ENCODE data around the gene ACAD10.
"Not testable (repeated sequence)": the region's sequence is repeated elsewhere in the genome, so short reads cannot be mapped to it uniquely, and the experiment has no call there.

The ACAD10 gene

DNA sequence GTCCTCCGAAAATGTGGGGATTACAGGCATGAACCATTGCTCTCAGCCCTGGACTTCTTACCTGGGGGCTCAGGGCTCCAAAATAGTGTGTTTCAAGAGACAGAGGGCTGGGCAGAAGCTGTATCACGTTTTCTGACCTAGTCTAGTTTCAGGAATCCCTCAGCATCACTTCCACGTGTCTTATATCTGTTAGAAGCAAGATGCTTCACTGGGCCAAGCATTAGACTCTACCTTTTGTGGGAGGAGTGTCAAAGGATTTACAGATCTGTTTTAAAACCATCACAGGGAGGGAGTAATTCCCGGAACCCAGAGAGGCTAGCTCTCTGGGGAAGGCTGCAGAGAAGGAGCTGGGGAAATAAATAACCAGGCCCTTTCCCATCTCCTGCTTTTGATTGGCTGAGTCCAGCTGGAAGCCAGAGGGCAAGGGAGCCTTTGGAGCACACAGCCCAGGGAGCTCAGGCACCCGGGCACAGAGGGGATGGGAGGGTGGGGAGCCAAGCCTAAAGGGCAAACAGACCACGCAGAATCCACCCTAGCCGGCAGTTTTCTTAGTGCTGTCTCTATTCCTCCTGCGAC, 47.6 kb downstream of the ACAD10 start:
- H3K4me3 ChIP-seq (ENCODE audit: low read length): no peak overlapping the region
- no peaks in the 10 kb centered on the region for H3K79me2 ChIP-seq (ENCODE audit: low read length)
- TF ChIP-seq, protein P1, sequence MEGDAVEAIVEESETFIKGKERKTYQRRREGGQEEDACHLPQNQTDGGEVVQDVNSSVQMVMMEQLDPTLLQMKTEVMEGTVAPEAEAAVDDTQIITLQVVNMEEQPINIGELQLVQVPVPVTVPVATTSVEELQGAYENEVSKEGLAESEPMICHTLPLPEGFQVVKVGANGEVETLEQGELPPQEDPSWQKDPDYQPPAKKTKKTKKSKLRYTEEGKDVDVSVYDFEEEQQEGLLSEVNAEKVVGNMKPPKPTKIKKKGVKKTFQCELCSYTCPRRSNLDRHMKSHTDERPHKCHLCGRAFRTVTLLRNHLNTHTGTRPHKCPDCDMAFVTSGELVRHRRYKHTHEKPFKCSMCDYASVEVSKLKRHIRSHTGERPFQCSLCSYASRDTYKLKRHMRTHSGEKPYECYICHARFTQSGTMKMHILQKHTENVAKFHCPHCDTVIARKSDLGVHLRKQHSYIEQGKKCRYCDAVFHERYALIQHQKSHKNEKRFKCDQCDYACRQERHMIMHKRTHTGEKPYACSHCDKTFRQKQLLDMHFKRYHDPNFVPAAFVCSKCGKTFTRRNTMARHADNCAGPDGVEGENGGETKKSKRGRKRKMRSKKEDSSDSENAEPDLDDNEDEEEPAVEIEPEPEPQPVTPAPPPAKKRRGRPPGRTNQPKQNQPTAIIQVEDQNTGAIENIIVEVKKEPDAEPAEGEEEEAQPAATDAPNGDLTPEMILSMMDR (IDR thresholded peaks at IDR 0.05; ENCODE audit: low read length): no peak
- no peak for TF ChIP-seq EZH2phosphoT487 (IDR thresholded peaks at IDR 0.05; ENCODE audit: low read length)
- no peak for TF ChIP-seq EZH2 (optimal IDR thresholded peaks at IDR 0.05; ENCODE audit: low read depth, low read length)
- H3K9me3 ChIP-seq (replicated peaks; ENCODE audit: insufficient read depth, low read length): no peaks in the 10 kb centered on the region
- no peaks in the 10 kb centered on the region for H3K4me1 ChIP-seq (ENCODE audit: low read length)
- no peaks in the 10 kb centered on the region for H3K9me2 ChIP-seq (replicated peaks; ENCODE audit: insufficient read depth, low read length)
- no peaks in the 10 kb centered on the region for H3K27me3 ChIP-seq (replicated peaks; ENCODE audit: insufficient read depth, low read length)
- H3K4me2 ChIP-seq (ENCODE audit: low read depth, low read length): no peak overlapping the region
- no peak for DNase-seq
- no peaks in the 10 kb centered on the region for H3K36me3 ChIP-seq (replicated peaks; ENCODE audit: insufficient read depth, low read length)
- no peaks in the 10 kb centered on the region for H4K20me1 ChIP-seq (ENCODE audit: insufficient read depth, low read length)
- H3F3A ChIP-seq (ENCODE audit: insufficient read depth, low read length): no peaks in the 10 kb centered on the region
- H3K9ac ChIP-seq (ENCODE audit: low read length): no peak overlapping the region
- no peak overlapping the region for H2AFZ ChIP-seq (ENCODE audit: low read length)
- H3K27ac ChIP-seq (ENCODE audit: low read length): no peak overlapping the region

DNA sequence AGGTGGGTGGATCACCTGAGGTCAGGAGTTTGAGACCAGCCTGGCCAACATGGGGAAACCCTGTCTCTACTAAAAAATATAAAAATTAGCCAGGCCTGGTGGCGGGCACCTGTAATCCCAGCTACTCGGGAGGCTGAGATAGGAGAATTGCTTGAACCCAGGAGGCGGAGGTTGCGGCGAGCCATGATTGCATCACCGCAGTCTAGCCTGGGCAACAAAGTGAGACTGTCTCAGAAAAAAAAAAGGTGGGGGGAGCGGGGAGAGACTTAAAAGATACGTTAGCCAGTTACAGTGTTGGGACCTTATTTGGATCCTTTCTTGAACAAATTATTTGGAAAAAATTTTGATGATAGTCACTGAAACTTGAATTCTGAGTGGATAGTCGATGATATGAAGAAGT, 53.7 kb downstream of the ACAD10 start:
- not testable (repeated sequence) for H3K36me3 ChIP-seq (replicated peaks; ENCODE audit: insufficient read depth, low read length); DNase-seq; H3K79me2 ChIP-seq (ENCODE audit: low read length); H3K4me1 ChIP-seq (ENCODE audit: low read length); H4K20me1 ChIP-seq (ENCODE audit: insufficient read depth, low read length); H3K9me2 ChIP-seq (replicated peaks; ENCODE audit: insufficient read depth, low read length); H3K4me2 ChIP-seq (ENCODE audit: low read depth, low read length); H3F3A ChIP-seq (ENCODE audit: insufficient read depth, low read length); H3K27me3 ChIP-seq (replicated peaks; ENCODE audit: insufficient read depth, low read length); H3K9ac ChIP-seq (ENCODE audit: low read length); H3K9me3 ChIP-seq (replicated peaks; ENCODE audit: insufficient read depth, low read length); H3K27ac ChIP-seq (ENCODE audit: low read length); H3K4me3 ChIP-seq (ENCODE audit: low read length); H2AFZ ChIP-seq (ENCODE audit: low read length)

DNA sequence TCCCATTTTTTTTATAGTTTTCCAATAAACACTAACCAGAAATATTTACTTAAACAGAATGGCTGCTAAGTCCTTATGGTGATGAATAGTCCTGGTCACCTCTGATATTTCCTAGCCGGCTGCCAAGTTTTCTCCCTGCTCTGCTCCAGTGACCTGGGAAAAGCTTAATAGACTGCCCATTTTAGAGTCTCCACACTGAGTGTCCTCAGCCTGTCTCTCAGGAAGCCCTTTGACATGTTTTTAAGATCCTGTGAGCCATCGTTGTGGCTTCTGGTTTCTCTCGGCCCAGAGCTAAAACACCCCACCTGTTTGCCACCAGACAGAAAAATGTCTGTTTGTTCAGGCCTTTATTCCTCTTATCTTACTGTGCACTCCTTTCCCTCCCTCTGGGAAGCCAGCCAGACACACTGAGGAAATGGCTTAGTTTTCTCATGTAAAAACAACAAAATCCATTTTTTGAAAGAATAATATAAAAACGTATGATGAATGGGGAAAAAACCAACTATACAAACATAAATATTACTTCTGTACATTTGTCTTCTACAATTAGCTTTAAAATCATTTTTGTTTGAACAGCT, 55.5 kb downstream of the ACAD10 start:
- H4K20me1 ChIP-seq (ENCODE audit: insufficient read depth, low read length): no peaks in the 10 kb centered on the region
- no peak overlapping the region for H3K4me2 ChIP-seq (ENCODE audit: low read depth, low read length)
- H3K9ac ChIP-seq (ENCODE audit: low read length): no peak overlapping the region
- no peaks in the 10 kb centered on the region for H3K4me1 ChIP-seq (ENCODE audit: low read length)
- no peaks in the 10 kb centered on the region for H3K36me3 ChIP-seq (replicated peaks; ENCODE audit: insufficient read depth, low read length)
- no peak for TF ChIP-seq EZH2 (optimal IDR thresholded peaks at IDR 0.05; ENCODE audit: low read depth, low read length)
- TF ChIP-seq, protein P1 (IDR thresholded peaks at IDR 0.05; ENCODE audit: low read length): no peak
- TF ChIP-seq EZH2phosphoT487 (IDR thresholded peaks at IDR 0.05; ENCODE audit: low read length): no peak
- no peak for DNase-seq
- no peaks in the 10 kb centered on the region for H3K9me2 ChIP-seq (replicated peaks; ENCODE audit: insufficient read depth, low read length)
- H3K27ac ChIP-seq (ENCODE audit: low read length): no peak overlapping the region
- no peaks in the 10 kb centered on the region for H3K27me3 ChIP-seq (replicated peaks; ENCODE audit: insufficient read depth, low read length)
- H3K4me3 ChIP-seq (ENCODE audit: low read length): no peak overlapping the region
- H3K79me2 ChIP-seq (ENCODE audit: low read length): no peaks in the 10 kb centered on the region
- no peaks in the 10 kb centered on the region for H3K9me3 ChIP-seq (replicated peaks; ENCODE audit: insufficient read depth, low read length)
- no peaks in the 10 kb centered on the region for H3F3A ChIP-seq (ENCODE audit: insufficient read depth, low read length)
- no peak overlapping the region for H2AFZ ChIP-seq (ENCODE audit: low read length)

DNA sequence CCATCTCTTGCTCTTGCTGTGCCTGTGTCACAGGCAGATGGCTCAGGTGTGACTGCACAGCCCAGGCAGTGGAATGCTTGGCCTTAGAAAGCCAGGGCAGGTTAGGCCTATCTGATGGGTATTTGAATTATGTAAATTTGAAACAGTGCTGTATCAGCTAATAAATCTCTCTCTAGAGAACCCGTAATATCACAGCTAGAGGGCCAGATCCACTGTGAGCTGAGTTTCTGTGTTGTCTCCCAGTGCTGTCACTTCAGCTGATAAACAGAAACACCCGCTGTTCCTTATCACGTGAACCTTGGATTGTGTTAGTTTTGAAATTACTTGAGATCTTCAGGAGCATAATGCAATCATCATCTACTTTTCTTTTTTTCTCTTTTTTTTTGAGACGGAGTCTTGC, 59.4 kb downstream of the ACAD10 start:
- H3K27me3 ChIP-seq (replicated peaks; ENCODE audit: insufficient read depth, low read length): no peaks in the 10 kb centered on the region
- H3F3A ChIP-seq (ENCODE audit: insufficient read depth, low read length): no peaks in the 10 kb centered on the region
- no peak overlapping the region for H2AFZ ChIP-seq (ENCODE audit: low read length)
- H3K4me1 ChIP-seq (ENCODE audit: low read length): no peaks in the 10 kb centered on the region
- no peaks in the 10 kb centered on the region for H3K9me2 ChIP-seq (replicated peaks; ENCODE audit: insufficient read depth, low read length)
- H3K36me3 ChIP-seq (replicated peaks; ENCODE audit: insufficient read depth, low read length): no peaks in the 10 kb centered on the region
- no peaks in the 10 kb centered on the region for H3K9me3 ChIP-seq (replicated peaks; ENCODE audit: insufficient read depth, low read length)
- no peak overlapping the region for H3K9ac ChIP-seq (ENCODE audit: low read length)
- no peaks in the 10 kb centered on the region for H3K79me2 ChIP-seq (ENCODE audit: low read length)
- H3K4me3 ChIP-seq (ENCODE audit: low read length): no peak overlapping the region
- TF ChIP-seq EZH2 (optimal IDR thresholded peaks at IDR 0.05; ENCODE audit: low read depth, low read length) (no peak), EZH2phosphoT487 (IDR thresholded peaks at IDR 0.05; ENCODE audit: low read length) (no peak)
- DNase-seq: no peak
- H3K27ac ChIP-seq (ENCODE audit: low read length): no peak overlapping the region
- H3K4me2 ChIP-seq (ENCODE audit: low read depth, low read length): no peak overlapping the region
- no peaks in the 10 kb centered on the region for H4K20me1 ChIP-seq (ENCODE audit: insufficient read depth, low read length)

All from MM.1S (cell line).